ENCODE measurements around the gene SLC25A14.
"Not testable (repeated sequence)": the region's sequence is repeated elsewhere in the genome, so short reads cannot be mapped to it uniquely, and the experiment has no call there.

Gene SLC25A14

GRCh38 chrX:130301405-130301804, 38.3 kb upstream of the SLC25A14 start:
- TF ChIP-seq CTCF (IDR thresholded peaks at IDR 0.05; ENCODE audit: low read depth, low read length, missing control alignments) = no peak
- no peak for DNase-seq (ENCODE audit: low read depth)
- in situ Hi-C loops (cut with HindIII; ENCODE audit: low sequenced_read_pairs) = no loop called here
- no peak overlapping the region for H3K4me3 ChIP-seq (ENCODE audit: low read depth, low read length)

- no peak overlapping the region for H3K4me3 ChIP-seq (ENCODE audit: low read depth, low read length)
- in situ Hi-C loops (cut with HindIII; ENCODE audit: low sequenced_read_pairs) = no loop called here
- TF ChIP-seq CTCF (IDR thresholded peaks at IDR 0.05; ENCODE audit: low read depth, low read length, missing control alignments) = no peak
- DNase-seq (ENCODE audit: low read depth) = no peak
Measured at GRCh38 chrX:130301977-130302376, 37.7 kb upstream of the SLC25A14 start.

- TF ChIP-seq CTCF (IDR thresholded peaks at IDR 0.05; ENCODE audit: low read depth, low read length, missing control alignments) = no peak
- no peak for DNase-seq (ENCODE audit: low read depth)
- in situ Hi-C loops (cut with HindIII; ENCODE audit: low sequenced_read_pairs) = no loop called here
- no peak overlapping the region for H3K4me3 ChIP-seq (ENCODE audit: low read depth, low read length)
Measured at GRCh38 chrX:130304587-130305368, 34.9 kb upstream of the SLC25A14 start.

GRCh38 chrX:130319886-130320285, 19.8 kb upstream of the SLC25A14 start:
- H3K4me3 ChIP-seq (ENCODE audit: low read depth, low read length); in situ Hi-C loops (cut with HindIII; ENCODE audit: low sequenced_read_pairs); DNase-seq (ENCODE audit: low read depth): not testable (repeated sequence)

GRCh38 chrX:130321550-130321949, 18.2 kb upstream of the SLC25A14 start:
- in situ Hi-C loops (cut with HindIII; ENCODE audit: low sequenced_read_pairs) = no loop called here
- no peak for TF ChIP-seq CTCF (IDR thresholded peaks at IDR 0.05; ENCODE audit: low read depth, low read length, missing control alignments)
- no peak overlapping the region for H3K4me3 ChIP-seq (ENCODE audit: low read depth, low read length)
- DNase-seq (ENCODE audit: low read depth) = no peak

- H3K4me3 ChIP-seq (ENCODE audit: low read depth, low read length) = no peak overlapping the region
- DNase-seq (ENCODE audit: low read depth) = no peak
- TF ChIP-seq CTCF (IDR thresholded peaks at IDR 0.05; ENCODE audit: low read depth, low read length, missing control alignments) = no peak
- in situ Hi-C loops (cut with HindIII; ENCODE audit: low sequenced_read_pairs) = no loop called here
Measured at GRCh38 chrX:130330146-130330545, 9.6 kb upstream of the SLC25A14 start.

GRCh38 chrX:130330706-130331105, 9.0 kb upstream of the SLC25A14 start:
- DNase-seq (ENCODE audit: low read depth) = no peak
- in situ Hi-C loops (cut with HindIII; ENCODE audit: low sequenced_read_pairs) = no loop called here

More at GRCh38 chrX:130330706-130331105, 9.0 kb upstream of the SLC25A14 start:
- TF ChIP-seq CTCF (IDR thresholded peaks at IDR 0.05; ENCODE audit: low read depth, low read length, missing control alignments) = peak; percentile 60
- H3K4me3 ChIP-seq (ENCODE audit: low read depth, low read length) = no peak overlapping the region

All from astrocyte of the cerebellum (primary cell).